IPS-NIHi7 (cell line): Measurements from ENCODE around the gene PNRC1.
"Not testable (repeated sequence)": the region's sequence is repeated elsewhere in the genome, so short reads cannot be mapped to it uniquely, and the experiment has no call there.

Experiments
- DNase-seq: peaks from one replicate; pipeline ENCODE4 v3.0.0; 2012; ENCODE audit warnings: mixed read lengths; ENCODE audit errors: extremely low spot score

PNRC1 gene

GRCh38 chr6:89080281-89081128, at the start of gene PNRC1:
TSS of gene PNRC1 (plus strand) at chr6:89080751. CDS start at chr6:89080895, 144 bp downstream.
- DNase-seq: peak; percentile 96

- DNase-seq: no peak
Observed at GRCh38 chr6:89032599-89032998, 48.0 kb upstream of the PNRC1 start.

GRCh38 chr6:89033461-89033860, 47.1 kb upstream of the PNRC1 start:
- DNase-seq: no peak

GRCh38 chr6:89034116-89034515, 46.4 kb upstream of the PNRC1 start:
- not testable (repeated sequence) for DNase-seq

GRCh38 chr6:89034586-89035251, 45.8 kb upstream of the PNRC1 start:
- DNase-seq: no peak

GRCh38 chr6:89035252-89036101, 45.1 kb upstream of the PNRC1 start:
- DNase-seq: no peak

DNA sequence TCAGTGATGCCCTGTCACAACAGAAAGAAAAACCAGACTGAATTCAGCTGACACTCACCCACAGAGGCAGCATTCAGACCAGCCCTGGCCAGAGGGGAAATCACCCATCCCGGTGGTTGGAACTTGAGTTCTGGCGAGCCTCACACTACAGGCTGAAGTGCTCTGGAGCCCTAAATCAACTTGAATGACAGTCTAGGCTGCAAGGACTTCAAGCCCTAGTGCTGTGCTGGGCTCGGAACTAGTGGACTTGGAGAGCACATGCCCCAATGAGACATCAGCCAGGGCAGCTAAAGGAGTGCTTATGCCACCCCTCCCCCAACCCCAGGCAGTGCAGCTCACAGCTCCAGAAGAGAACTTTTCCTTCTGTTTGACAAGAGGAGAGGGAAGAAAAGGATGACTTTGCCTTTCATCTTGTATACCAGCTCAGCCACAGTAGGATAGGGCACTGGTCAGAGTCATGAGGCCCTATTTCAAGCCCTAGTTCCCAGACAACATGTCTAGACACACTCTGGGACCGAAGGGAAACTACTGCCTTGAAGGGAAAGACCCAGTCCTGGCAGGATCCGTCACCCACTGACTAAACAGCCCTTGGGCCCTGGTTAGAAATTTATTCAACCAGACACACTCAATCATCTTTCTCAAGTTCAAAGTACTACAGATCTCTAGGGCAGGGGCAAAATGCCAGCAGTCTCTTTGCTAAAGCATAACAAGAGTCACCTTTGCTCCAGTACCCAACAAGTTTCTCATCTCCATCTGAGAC, 43.2 kb upstream of the PNRC1 start:
- no peak for DNase-seq

GRCh38 chr6:89037901-89038293, 42.7 kb upstream of the PNRC1 start:
- DNase-seq: not testable (repeated sequence)

- DNase-seq: no peak
Observed at GRCh38 chr6:89042664-89043063, 37.9 kb upstream of the PNRC1 start.

DNA sequence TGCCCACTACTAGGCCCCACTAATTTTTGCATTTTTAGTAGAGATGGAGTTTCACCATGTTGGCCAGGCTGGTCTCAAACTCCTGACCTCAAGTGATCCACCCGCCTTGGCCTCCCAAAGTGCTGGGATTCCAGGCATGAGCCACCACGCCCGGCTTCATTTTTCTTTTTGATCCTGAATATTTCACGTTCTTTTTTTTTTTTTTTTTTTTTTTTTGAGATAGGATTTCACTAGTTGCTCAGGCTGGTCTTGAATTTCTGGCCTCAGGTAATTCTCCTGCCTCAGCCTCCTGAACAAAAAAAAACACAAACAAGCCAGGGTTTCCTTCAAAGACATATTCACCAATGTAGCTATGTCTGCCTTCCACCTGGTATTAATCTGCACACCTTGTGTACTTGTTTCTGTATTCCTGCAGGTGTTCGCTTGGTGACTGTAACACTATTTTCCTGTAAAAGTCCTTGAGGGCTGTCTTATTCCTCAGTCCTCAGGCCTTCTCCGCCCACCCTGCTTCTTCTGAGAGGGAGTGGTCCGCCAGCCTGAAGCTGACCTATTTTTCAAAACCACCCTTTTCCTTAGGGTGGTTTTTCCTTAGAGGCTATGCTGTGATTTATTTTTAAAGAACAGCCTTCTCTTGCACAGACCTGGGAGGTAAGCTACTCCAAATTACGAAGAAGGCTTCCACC, 36.1 kb upstream of the PNRC1 start:
- DNase-seq: no peak

- no peak for DNase-seq
Observed at GRCh38 chr6:89045011-89045387, 35.6 kb upstream of the PNRC1 start.

GRCh38 chr6:89045576-89045975, 35.0 kb upstream of the PNRC1 start:
- no peak for DNase-seq

DNA sequence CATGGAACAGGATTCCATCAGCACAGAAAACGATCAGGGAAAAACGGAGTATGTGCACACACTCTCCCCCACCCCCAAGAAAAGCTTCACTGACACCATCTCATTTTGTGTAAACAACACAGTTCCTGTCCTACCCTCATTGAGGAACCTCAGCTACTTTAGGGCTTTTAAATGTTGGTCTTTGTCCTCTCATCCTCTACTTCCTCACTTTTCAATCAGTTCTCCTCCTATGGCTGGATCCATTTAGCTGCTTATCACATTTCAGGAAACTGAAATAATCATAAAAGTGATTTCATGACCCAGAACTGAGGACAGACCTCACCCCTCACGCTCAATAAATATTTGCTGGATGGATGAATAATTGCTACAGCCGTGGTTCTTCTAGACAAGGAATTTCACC, 33.1 kb upstream of the PNRC1 start:
- no peak for DNase-seq

DNA sequence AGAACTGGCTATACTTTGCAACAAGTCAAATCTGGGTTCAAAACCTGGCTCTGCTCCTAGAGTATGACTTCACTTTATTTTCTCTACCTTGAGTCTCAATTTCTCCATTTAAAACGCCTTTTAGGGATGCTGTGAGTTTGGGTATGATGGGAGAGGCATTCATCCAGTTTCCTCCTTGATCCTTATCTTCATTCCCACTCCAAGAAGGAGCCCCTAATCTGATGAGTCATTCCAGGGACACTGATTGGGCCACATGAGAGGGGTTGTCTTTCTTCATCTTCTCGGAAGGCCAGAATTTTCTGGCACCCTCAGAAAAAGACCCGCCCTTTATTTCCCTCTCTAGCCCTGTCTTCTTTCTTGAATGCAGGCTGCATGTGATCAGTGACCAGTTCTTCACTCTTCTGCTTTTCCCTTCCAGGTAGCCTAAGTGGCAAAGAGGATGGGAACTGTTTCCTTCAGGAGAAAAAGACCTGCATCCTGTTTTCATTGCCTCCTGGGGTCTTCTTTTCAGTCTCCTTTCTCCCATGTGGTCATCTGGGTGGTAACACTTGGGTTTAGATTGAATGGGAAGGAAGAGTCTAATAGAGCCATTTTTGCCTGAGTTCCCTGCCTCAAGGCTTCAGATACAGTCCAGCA, 32.1 kb upstream of the PNRC1 start:
- no peak for DNase-seq

- DNase-seq: no peak
Observed at GRCh38 chr6:89048985-89049384, 31.6 kb upstream of the PNRC1 start.

DNA sequence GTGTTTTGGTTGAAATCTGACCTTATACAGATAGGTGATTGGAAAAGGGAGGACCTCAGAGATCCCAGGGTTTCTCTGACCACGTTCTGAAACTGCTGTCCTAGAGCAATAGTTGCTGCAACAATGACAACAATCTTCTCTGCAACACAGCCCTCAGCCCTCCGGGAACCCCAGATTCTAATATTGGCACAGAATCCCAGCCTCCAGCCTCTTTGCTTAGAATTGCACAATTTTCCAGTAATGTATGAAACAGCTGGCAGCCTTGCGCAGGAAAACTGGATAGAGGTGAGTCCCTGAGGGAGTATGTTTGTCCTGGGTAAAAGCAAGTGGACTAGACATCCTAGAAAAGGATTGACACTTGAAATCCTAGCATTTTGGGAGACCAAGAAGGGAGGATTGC, 30.4 kb upstream of the PNRC1 start:
- no peak for DNase-seq

DNA sequence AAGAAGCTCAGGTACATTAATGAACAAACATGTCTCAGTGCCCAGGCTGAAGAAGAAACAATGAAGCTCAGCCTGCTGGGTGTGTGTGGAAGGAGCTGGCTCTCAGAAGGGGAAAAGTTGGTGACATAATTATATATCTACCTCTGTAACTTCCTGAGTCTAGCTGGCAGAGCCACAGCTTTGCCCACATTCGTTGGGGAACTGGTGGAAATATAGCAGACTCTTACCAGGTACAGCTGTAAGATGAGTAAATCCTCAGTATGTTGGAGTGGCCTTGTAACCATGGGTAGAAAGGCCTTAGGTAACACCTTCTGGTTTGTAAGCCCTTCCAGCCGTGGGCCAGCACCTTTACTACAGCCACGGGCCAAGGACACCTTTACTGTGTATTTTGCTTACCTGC, 29.9 kb upstream of the PNRC1 start:
- DNase-seq: no peak

- no peak for DNase-seq
Observed at GRCh38 chr6:89051676-89052075, 28.9 kb upstream of the PNRC1 start.

- no peak for DNase-seq
Observed at GRCh38 chr6:89054208-89054607, 26.3 kb upstream of the PNRC1 start.

- DNase-seq: peak; percentile 18
Observed at GRCh38 chr6:89057759-89058158, 22.8 kb upstream of the PNRC1 start.

- DNase-seq: no peak
Observed at GRCh38 chr6:89058627-89059026, 21.9 kb upstream of the PNRC1 start.
